MM.1S (cell line): ENCODE results near the gene ZNF823.

Experiments used
- EZH2 ChIP-seq: fragments of 300-600 bp; sonication (generic); optimal IDR thresholded peaks from 2 replicates; pipeline ENCODE3; 2017; ENCODE audit warnings: low read depth, mild to moderate bottlenecking, antibody characterized with exemption, low read length, mixed read lengths
- EZH2phosphoT487 ChIP-seq: fragments of 300-600 bp; sonication (generic); IDR thresholded peaks from 2 replicates; pipeline ENCODE4 v1.6.1; 2018; ENCODE audit warnings: antibody characterized with exemption, low read length
- TF ChIP-seq, protein P1 (sequence below): fragments of 300-600 bp; sonication (generic); IDR thresholded peaks from 2 replicates; pipeline ENCODE4 v1.5.1; 2016; ENCODE audit warnings: antibody characterized with exemption, low read length, mixed read lengths

DNA sequence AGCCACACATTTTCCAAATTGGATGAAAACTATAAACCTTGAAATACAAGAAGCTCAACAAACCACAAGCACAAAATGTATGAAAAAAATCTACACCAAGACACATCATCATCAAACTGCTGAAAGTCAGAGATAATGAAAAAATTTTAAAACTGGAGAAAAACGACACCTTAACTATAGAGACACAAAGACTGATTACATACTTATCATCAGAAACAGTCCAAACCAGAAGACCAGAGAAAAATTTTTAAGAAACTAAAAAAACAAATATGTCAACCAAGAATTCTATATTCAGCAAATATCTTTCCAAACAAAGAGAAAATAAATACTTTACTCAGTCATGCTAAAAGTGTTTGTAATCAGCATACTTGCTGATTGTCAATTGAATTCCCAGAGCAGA is 8.5 kb upstream of the ZNF823 start:
- TF ChIP-seq EZH2phosphoT487 (no peak), EZH2 (no peak)
- TF ChIP-seq, protein P1, sequence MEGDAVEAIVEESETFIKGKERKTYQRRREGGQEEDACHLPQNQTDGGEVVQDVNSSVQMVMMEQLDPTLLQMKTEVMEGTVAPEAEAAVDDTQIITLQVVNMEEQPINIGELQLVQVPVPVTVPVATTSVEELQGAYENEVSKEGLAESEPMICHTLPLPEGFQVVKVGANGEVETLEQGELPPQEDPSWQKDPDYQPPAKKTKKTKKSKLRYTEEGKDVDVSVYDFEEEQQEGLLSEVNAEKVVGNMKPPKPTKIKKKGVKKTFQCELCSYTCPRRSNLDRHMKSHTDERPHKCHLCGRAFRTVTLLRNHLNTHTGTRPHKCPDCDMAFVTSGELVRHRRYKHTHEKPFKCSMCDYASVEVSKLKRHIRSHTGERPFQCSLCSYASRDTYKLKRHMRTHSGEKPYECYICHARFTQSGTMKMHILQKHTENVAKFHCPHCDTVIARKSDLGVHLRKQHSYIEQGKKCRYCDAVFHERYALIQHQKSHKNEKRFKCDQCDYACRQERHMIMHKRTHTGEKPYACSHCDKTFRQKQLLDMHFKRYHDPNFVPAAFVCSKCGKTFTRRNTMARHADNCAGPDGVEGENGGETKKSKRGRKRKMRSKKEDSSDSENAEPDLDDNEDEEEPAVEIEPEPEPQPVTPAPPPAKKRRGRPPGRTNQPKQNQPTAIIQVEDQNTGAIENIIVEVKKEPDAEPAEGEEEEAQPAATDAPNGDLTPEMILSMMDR, result no peak
